IMR-90 (cell line): ENCODE data around the gene C21orf58. TPM values are rescaled to one million over a fixed set of nuclear protein-coding genes. Genes with fewer than 3 reads are reported as not detected.
A peak's percentile ranks its signal among the peaks of the same experiment; 100 is the strongest.

Experiments
- ATAC-seq: fragments of 200-7000 bp; cut with Tn5 transposase; 2 replicates; pipeline ENCODE4 v1.9.1; 2020; ENCODE audit warnings: low read depth, mild to moderate bottlenecking, moderate library complexity
- BruUV-seq: library from RNA; stranded (reverse); fragments of 400-500 nt; replicated peaks from 2 replicates; lab custom pipeline; 2021; lab: Mats Ljungman, UMichigan
- CTCF ChIA-PET: fragments of 300-600 bp; formaldehyde crosslinking; extraction: SDS; loops from one replicate; lab custom pipeline; 2021; ENCODE audit warnings: antibody characterized with exemption; lab: Yijun Ruan, JAX
- POLR2A ChIA-PET: fragments of 300-600 bp; sonication (Branson Sonifier 250); formaldehyde crosslinking; loops from one replicate; lab custom pipeline; 2022; ENCODE audit warnings: antibody characterized with exemption; ENCODE audit not compliant: unreplicated experiment; lab: Charles Lee
- DNase-seq: peaks from one replicate; pipeline ENCODE4 v3.0.0; 2013
- H2AFZ ChIP-seq: replicated peaks from 2 replicates; pipeline ENCODE3; 2013; ENCODE audit warnings: low read length, mild to moderate bottlenecking; ENCODE audit not compliant: poor library complexity
- H2AK5ac ChIP-seq: 2 replicates; pipeline ENCODE4 v1.6.1; 2013; ENCODE audit warnings: low read depth, low read length, inconsistent platforms
- H2AK9ac ChIP-seq: replicated peaks from 2 replicates; pipeline ENCODE3; 2013; ENCODE audit warnings: mild to moderate bottlenecking, low read depth, low read length, moderate library complexity; ENCODE audit not compliant: poor library complexity
- H2BK120ac ChIP-seq: 2 replicates; pipeline ENCODE4 v1.6.1; 2013; ENCODE audit warnings: low read depth, low read length, inconsistent platforms
- H2BK15ac ChIP-seq: 3 replicates; pipeline ENCODE4 v1.6.1; 2013; ENCODE audit warnings: low read depth, low read length, inconsistent platforms
- H2BK20ac ChIP-seq: 2 replicates; pipeline ENCODE4 v1.6.1; 2013; ENCODE audit warnings: low read depth, mild to moderate bottlenecking, inconsistent platforms, low read length, moderate library complexity
- H2BK5ac ChIP-seq: 2 replicates; pipeline ENCODE4 v1.6.1; 2013; ENCODE audit warnings: mild to moderate bottlenecking, low read depth, low read length, inconsistent platforms; ENCODE audit not compliant: poor library complexity, severe bottlenecking
- H3K14ac ChIP-seq: replicated peaks from 2 replicates; pipeline ENCODE4 v1.6.1; 2013; ENCODE audit warnings: low read depth, low read length, inconsistent platforms
- H3K18ac ChIP-seq: 2 replicates; pipeline ENCODE4 v1.6.1; 2013; ENCODE audit warnings: low read depth, low read length, control low read depth
- H3K23ac ChIP-seq: 2 replicates; pipeline ENCODE4 v1.6.1; 2013; ENCODE audit warnings: low read depth, low read length, inconsistent platforms
- H3K27ac ChIP-seq: 2 replicates; pipeline ENCODE4 v1.5.1; 2013; ENCODE audit warnings: mild to moderate bottlenecking, control low read depth, low read length; ENCODE audit not compliant: insufficient read depth
- H3K27me3 ChIP-seq: 2 replicates; pipeline ENCODE4 v1.6.1; 2013; ENCODE audit warnings: low read length; ENCODE audit not compliant: control insufficient read depth, insufficient read depth
- H3K36me3 ChIP-seq: 2 replicates; pipeline ENCODE4 v1.6.1; 2013; ENCODE audit warnings: low read length, mixed read lengths; ENCODE audit not compliant: control insufficient read depth, insufficient read depth
- H3K4ac ChIP-seq: 2 replicates; pipeline ENCODE4 v1.6.1; 2013; ENCODE audit warnings: low read depth, low read length, inconsistent platforms
- H3K4me1 ChIP-seq: 2 replicates; pipeline ENCODE4 v1.6.1; 2013; ENCODE audit warnings: low read length, mixed read lengths; ENCODE audit not compliant: control insufficient read depth, insufficient read depth
- H3K4me2 ChIP-seq: 2 replicates; pipeline ENCODE4 v1.6.1; 2013; ENCODE audit warnings: low read depth, mild to moderate bottlenecking, control low read depth, low read length, moderate library complexity
- H3K4me3 ChIP-seq: 2 replicates; pipeline ENCODE4 v1.5.1; 2013; ENCODE audit warnings: low read depth, mild to moderate bottlenecking, control low read depth, low read length, moderate library complexity; ENCODE audit not compliant: insufficient read depth
- H3K56ac ChIP-seq: 2 replicates; pipeline ENCODE4 v1.6.1; 2013; ENCODE audit warnings: low read length, inconsistent platforms; ENCODE audit not compliant: insufficient read depth; ENCODE audit errors: extremely low read depth
- H3K79me1 ChIP-seq, 2 experiments: 2 replicates each; pipeline ENCODE4 v1.6.1; 2013; ENCODE audit warnings: low read length in 2 of 2, inconsistent platforms in 1 of 2, low read depth in 1 of 2
- H3K9ac ChIP-seq: 2 replicates; pipeline ENCODE4 v1.6.1; 2013; ENCODE audit warnings: low read depth, low read length, control low read depth
- H3K9me1 ChIP-seq: 2 replicates; pipeline ENCODE4 v1.6.1; 2013; ENCODE audit warnings: low read length, inconsistent platforms; ENCODE audit not compliant: insufficient read depth
- H3K9me3 ChIP-seq: 2 replicates; pipeline ENCODE4 v1.6.1; 2013; ENCODE audit warnings: low read length; ENCODE audit not compliant: control insufficient read depth, insufficient read depth
- H4K20me1 ChIP-seq: 2 replicates; pipeline ENCODE4 v1.6.1; 2013; ENCODE audit warnings: low read length, inconsistent platforms; ENCODE audit not compliant: insufficient read depth
- H4K5ac ChIP-seq: 2 replicates; pipeline ENCODE4 v1.6.1; 2013; ENCODE audit warnings: mild to moderate bottlenecking, low read depth, low read length, control low read depth
- H4K8ac ChIP-seq, 2 experiments: 2 replicates each; pipeline ENCODE4 v1.6.1; 2013; ENCODE audit warnings: low read depth in 2 of 2, low read length in 2 of 2, control low read depth in 1 of 2, inconsistent platforms in 1 of 2
- H4K91ac ChIP-seq: 2 replicates; pipeline ENCODE4 v1.6.1; 2013; ENCODE audit warnings: low read depth, low read length, inconsistent platforms; ENCODE audit not compliant: insufficient read depth
- BHLHE40 ChIP-seq: fragments of 150-350 bp; IDR thresholded peaks from 2 replicates; pipeline ENCODE4 v1.6.1; 2016; ENCODE audit warnings: mild to moderate bottlenecking, low read depth, low read length
- CEBPB ChIP-seq: IDR thresholded peaks from 2 replicates; pipeline ENCODE4 v1.6.1; 2012; ENCODE audit warnings: low read depth, low read length, improper control_type of control experiment
- CHD1 ChIP-seq: IDR thresholded peaks from 2 replicates; pipeline ENCODE4 v1.6.1; 2012; ENCODE audit warnings: low read depth, low read length, improper control_type of control experiment
- CTCF ChIP-seq: conservative IDR thresholded peaks from 2 replicates; pipeline ENCODE4 v1.5.1; 2012; ENCODE audit warnings: mild to moderate bottlenecking, low read depth, low read length, improper control_type of control experiment
- ELK1 ChIP-seq: fragments of 150-350 bp; IDR thresholded peaks from 2 replicates; pipeline ENCODE4 v1.6.1; 2016; ENCODE audit warnings: low read depth, mild to moderate bottlenecking, low read length, moderate library complexity, borderline replicate concordance
- FOS ChIP-seq: fragments of 150-350 bp; IDR thresholded peaks from 2 replicates; pipeline ENCODE4 v1.6.1; 2016; ENCODE audit warnings: low read depth, low read length
- MAFK ChIP-seq: IDR thresholded peaks from 2 replicates; pipeline ENCODE4 v1.6.1; 2012; ENCODE audit warnings: low read depth, low read length, improper control_type of control experiment
- MAZ ChIP-seq: IDR thresholded peaks from 2 replicates; pipeline ENCODE4 v1.6.1; 2012; ENCODE audit warnings: low read depth, mild to moderate bottlenecking, low read length, improper control_type of control experiment, moderate library complexity, borderline replicate concordance
- MXI1 ChIP-seq: IDR thresholded peaks from 2 replicates; pipeline ENCODE4 v1.6.1; 2012; ENCODE audit warnings: low read depth, mild to moderate bottlenecking, low read length, moderate library complexity, borderline replicate concordance
- NFE2L2 ChIP-seq: fragments of 150-350 bp; IDR thresholded peaks from 2 replicates; pipeline ENCODE4 v1.6.1; 2016; ENCODE audit warnings: low read depth, mild to moderate bottlenecking, low read length
- POLR2A ChIP-seq: IDR thresholded peaks from 2 replicates; pipeline ENCODE4 v1.6.1; 2012; ENCODE audit warnings: mild to moderate bottlenecking, low read depth, low read length
- RAD21 ChIP-seq: IDR thresholded peaks from 2 replicates; pipeline ENCODE4 v1.6.1; 2012; ENCODE audit warnings: low read length, improper control_type of control experiment
- RCOR1 ChIP-seq: IDR thresholded peaks from 2 replicates; pipeline ENCODE4 v1.6.1; 2012; ENCODE audit warnings: mild to moderate bottlenecking, low read length, improper control_type of control experiment; ENCODE audit not compliant: insufficient replicate concordance
- RFX5 ChIP-seq: IDR thresholded peaks from 2 replicates; pipeline ENCODE4 v1.8.0; 2012; ENCODE audit warnings: low read depth, mild to moderate bottlenecking, low read length, moderate library complexity
- SMC3 ChIP-seq: fragments of 150-350 bp; IDR thresholded peaks from 2 replicates; pipeline ENCODE4 v1.6.1; 2016; ENCODE audit warnings: low read depth, mild to moderate bottlenecking, antibody characterized with exemption, low read length, moderate library complexity
- WGBS, 2 experiments: methylation state at CpG; one replicate each; pipeline versions ENCODE4 v1.1.5 to v1.1.7; 2013; ENCODE audit warnings: missing lambda C conversion rate in 2 of 2; ENCODE audit not compliant: insufficient read length in 1 of 2; ENCODE audit errors: extremely low coverage in 2 of 2; 5-methylcytosine and 5-hydroxymethylcytosine counted together
- dilution Hi-C: fragments of 300-500 bp; cut with HindIII; formaldehyde crosslinking; loops from one replicate; pipeline ENCODE4 v1.14.3; 2018; ENCODE audit warnings: low sequenced_read_pairs; ENCODE audit not compliant: unreplicated experiment
- in situ Hi-C: fragments of 300-500 bp; cut with MboI; formaldehyde crosslinking; loops from 3 replicates; pipeline ENCODE4 v1.14.3; 2019; ENCODE audit warnings: low sequenced_read_pairs, inconsistent platforms, mixed read lengths
- intact Hi-C: fragments of 100-400 bp; cut with micrococcal nuclease; formaldehyde crosslinking; loops from 2 replicates; pipeline ENCODE4 v1.10.0; 2022
- polyA plus RNA-seq, 3 experiments: library from polyadenylated mRNA; depleted of rRNA; stranded (reverse); fragments of >200 nt; gene quantifications; 2 replicates each; pipeline ENCODE4 v1.2.3, GENCODE V29; 2012; ENCODE audit warnings: low replicate concordance in 1 of 3
- total RNA-seq: library from RNA; depleted of rRNA; stranded (reverse); fragments of >200 nt; gene quantifications from 2 replicates; pipeline ENCODE4 v1.2.3, GENCODE V29; 2012
- TF ChIP-seq, protein P1 (sequence below): fragments of 150-350 bp; IDR thresholded peaks from 2 replicates; pipeline ENCODE4 v1.6.1; 2017; ENCODE audit warnings: mild to moderate bottlenecking, antibody characterized with exemption, low read length, low read depth

Gene C21orf58
- total and polyA plus RNA-seq, 2 of the 4 experiments (the other 2 are of a cell fraction): 2.7 to 6.2 TPM

DNA sequence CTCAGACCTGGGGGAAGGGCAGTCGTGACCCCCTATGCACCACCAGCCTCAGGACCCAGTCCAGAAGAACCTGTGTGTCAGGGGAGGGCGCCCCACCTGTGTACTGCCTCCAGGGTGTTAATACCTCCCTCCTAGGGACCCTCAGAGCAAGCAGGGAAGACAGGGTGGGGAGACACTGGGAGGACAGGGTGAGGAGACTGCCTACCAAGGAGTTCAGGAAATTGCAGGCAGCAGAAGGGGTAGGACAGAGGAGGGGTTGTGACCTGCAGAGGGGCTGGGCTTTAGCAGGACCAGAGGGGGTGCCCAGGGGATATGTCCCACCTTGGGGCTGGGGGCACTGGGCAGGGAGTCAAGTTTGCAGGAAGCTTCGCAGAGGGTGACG is 5.2 kb downstream of the C21orf58 start:
- no peak overlapping the region for H2BK15ac ChIP-seq
- ATAC-seq (no peak), DNase-seq (no peak)
- no peaks in the 10 kb centered on the region for H3K9me3 ChIP-seq
- no peak overlapping the region for H3K9ac ChIP-seq
- CTCF ChIA-PET: no interaction called here
- no peak overlapping the region for H2BK120ac ChIP-seq
- intact Hi-C loops: no loop called here
- H4K91ac ChIP-seq: no peak overlapping the region
- no peak overlapping the region for H4K5ac ChIP-seq
- H3K27ac ChIP-seq: no peak overlapping the region
- no peak overlapping the region for H3K4ac ChIP-seq
- dilution Hi-C loops: no loop called here
- in situ Hi-C loops: no loop called here
- H3K36me3 ChIP-seq: peaks cover 4% of the 10 kb centered on the region
- no peak overlapping the region for H2AFZ ChIP-seq
- no peak overlapping the region for H3K56ac ChIP-seq
- H2AK9ac ChIP-seq: peak overlapping the region; percentile 29
- no peak overlapping the region for H4K8ac ChIP-seq
- H3K9me1 ChIP-seq: peaks cover 6% of the 10 kb centered on the region; the same call in 1 of the 2 replicates
- no peak overlapping the region for H2BK20ac ChIP-seq
- H4K20me1 ChIP-seq: peaks cover 10% of the 10 kb centered on the region
- H2BK5ac ChIP-seq: no peak overlapping the region
- H3K27me3 ChIP-seq: no peaks in the 10 kb centered on the region
- H3K23ac ChIP-seq: no peak overlapping the region
- H3K4me1 ChIP-seq: peaks cover 4% of the 10 kb centered on the region
- H3K4me3 ChIP-seq: no peak overlapping the region
- POLR2A ChIA-PET: no interaction called here
- no peak overlapping the region for H3K14ac ChIP-seq
- no CpG with 5 or more reads among the region's 4 CpGs for WGBS, 2 experiments
- no peak for TF ChIP-seq RFX5
- TF ChIP-seq RAD21: no peak
- no peak for TF ChIP-seq SMC3
- no peak for TF ChIP-seq RCOR1
- no peak for TF ChIP-seq CTCF
- TF ChIP-seq POLR2A: no peak
- TF ChIP-seq NFE2L2: no peak
- TF ChIP-seq, protein P1, sequence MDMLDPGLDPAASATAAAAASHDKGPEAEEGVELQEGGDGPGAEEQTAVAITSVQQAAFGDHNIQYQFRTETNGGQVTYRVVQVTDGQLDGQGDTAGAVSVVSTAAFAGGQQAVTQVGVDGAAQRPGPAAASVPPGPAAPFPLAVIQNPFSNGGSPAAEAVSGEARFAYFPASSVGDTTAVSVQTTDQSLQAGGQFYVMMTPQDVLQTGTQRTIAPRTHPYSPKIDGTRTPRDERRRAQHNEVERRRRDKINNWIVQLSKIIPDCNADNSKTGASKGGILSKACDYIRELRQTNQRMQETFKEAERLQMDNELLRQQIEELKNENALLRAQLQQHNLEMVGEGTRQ: no peak
- TF ChIP-seq MXI1: no peak
- TF ChIP-seq MAZ: no peak
- no peak for TF ChIP-seq CHD1
- no peak for TF ChIP-seq BHLHE40
- no peak for TF ChIP-seq ELK1
- TF ChIP-seq CEBPB: no peak
- no peak for TF ChIP-seq FOS
- no peak for TF ChIP-seq MAFK
- peaks cover 20 to 58% of the 10 kb centered on the region in 2 experiments for H3K79me1 ChIP-seq
- no peak overlapping the region for H3K4me2 ChIP-seq
- BruUV-seq: no TSS peak
- H3K18ac ChIP-seq: no peak overlapping the region
- H2AK5ac ChIP-seq: no peak overlapping the region
